Measurements from ENCODE around the gene ENPP3. TPM values are rescaled to one million over a fixed set of nuclear protein-coding genes. Genes with fewer than 3 reads are reported as not detected.

Gene ENPP3
- total RNA-seq, 2 donors from 2014 or later = not detected

DNA sequence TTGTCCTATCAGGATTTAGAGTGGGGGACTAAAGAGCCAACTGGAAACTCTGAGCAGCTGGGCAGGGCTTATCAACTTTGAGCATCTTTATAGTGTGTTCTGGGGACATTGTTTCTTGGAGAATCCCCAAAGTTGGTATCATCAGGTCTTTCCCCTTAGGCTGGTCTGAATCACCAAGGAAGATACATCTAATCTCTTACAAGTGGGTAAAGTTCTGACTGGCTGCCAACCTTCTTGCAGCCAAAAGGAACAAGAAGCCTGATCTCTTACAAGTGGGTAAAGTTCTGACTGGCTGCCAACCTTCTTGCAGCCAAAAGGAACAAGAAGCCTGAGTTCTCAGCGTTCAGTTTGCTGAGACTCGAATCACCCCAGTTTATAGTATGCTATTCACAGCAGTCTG, 7.5 kb upstream of the ENPP3 start:
- no peaks in the 10 kb centered on the region for H3K9me3 ChIP-seq (ENCODE audit: control insufficient read depth, low read length)
- no peaks in the 10 kb centered on the region for H3K27me3 ChIP-seq (ENCODE audit: control insufficient read depth, insufficient read depth, low read length, poor library complexity, severe bottlenecking)
- Mint-ChIP-seq H3K36me3 (ENCODE audit: low read depth) (no peaks in the 10 kb centered on the region), H3K9me3 (no peaks in the 10 kb centered on the region), H3K27me3 (ENCODE audit: insufficient read depth) (no peaks in the 10 kb centered on the region), H3K27ac (no peak overlapping the region), H3K4me3 (no peak overlapping the region), H3K4me1 (peaks cover 2% of the 10 kb centered on the region)
- no peak overlapping the region for H3K27ac ChIP-seq (ENCODE audit: low read depth, low read length)
- H3K9ac ChIP-seq (ENCODE audit: extremely low read depth, low read length, poor library complexity, severe bottlenecking) = no peak overlapping the region
- WGBS, 2 experiments (ENCODE audit: insufficient coverage in 1 of 2, insufficient read length in 1 of 2) = 91 to 100% methylated on average over 1 to 2 of the region's 2 CpGs
- DNase-seq = no peak
- peaks cover 13% of the 10 kb centered on the region for H3K36me3 ChIP-seq (ENCODE audit: control insufficient read depth, insufficient read depth, low read length)
- TF ChIP-seq, protein P1, sequence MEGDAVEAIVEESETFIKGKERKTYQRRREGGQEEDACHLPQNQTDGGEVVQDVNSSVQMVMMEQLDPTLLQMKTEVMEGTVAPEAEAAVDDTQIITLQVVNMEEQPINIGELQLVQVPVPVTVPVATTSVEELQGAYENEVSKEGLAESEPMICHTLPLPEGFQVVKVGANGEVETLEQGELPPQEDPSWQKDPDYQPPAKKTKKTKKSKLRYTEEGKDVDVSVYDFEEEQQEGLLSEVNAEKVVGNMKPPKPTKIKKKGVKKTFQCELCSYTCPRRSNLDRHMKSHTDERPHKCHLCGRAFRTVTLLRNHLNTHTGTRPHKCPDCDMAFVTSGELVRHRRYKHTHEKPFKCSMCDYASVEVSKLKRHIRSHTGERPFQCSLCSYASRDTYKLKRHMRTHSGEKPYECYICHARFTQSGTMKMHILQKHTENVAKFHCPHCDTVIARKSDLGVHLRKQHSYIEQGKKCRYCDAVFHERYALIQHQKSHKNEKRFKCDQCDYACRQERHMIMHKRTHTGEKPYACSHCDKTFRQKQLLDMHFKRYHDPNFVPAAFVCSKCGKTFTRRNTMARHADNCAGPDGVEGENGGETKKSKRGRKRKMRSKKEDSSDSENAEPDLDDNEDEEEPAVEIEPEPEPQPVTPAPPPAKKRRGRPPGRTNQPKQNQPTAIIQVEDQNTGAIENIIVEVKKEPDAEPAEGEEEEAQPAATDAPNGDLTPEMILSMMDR (conservative IDR thresholded peaks at IDR 0.05) = no peak
- no peak overlapping the region for H3K4me3 ChIP-seq (ENCODE audit: low read length)
- H3K4me1 ChIP-seq (ENCODE audit: control insufficient read depth, insufficient read depth, low read length) = no peaks in the 10 kb centered on the region

DNA sequence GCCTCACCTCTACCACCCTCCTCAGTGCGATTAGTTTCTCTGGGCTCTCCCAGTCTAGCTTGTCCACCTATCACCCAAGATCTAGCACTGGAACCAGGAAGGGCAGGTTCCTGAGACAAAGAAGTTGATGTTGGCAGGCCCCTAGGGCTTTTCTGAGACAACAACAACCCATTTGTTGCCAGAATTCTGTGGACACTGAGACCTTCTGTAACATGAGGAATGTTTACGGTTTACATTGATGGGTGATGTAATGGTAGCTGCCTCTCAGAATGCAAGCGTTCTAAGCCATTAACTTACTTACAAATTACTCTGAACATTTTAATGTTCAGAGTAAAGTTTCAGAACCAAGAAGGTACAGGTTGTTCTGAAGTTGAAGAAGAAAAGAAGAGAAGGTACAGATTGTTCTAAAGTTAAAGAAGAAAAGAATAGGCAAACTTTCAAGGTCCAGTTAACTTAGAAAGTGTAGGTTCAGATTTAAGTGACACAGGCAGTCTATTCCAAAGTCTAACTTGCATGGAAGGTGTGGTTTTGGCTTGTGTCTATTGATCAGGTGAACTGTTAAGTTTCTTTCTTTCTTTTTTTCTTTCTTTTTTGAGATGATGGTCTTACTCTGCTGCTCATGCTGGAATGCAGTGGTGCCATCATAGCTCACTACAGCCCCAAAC, 5.3 kb upstream of the ENPP3 start:
- H3K9me3 Mint-ChIP-seq = no peaks in the 10 kb centered on the region
- H3K27me3 Mint-ChIP-seq (ENCODE audit: insufficient read depth) = no peaks in the 10 kb centered on the region
- H3K4me1 ChIP-seq (ENCODE audit: control insufficient read depth, insufficient read depth, low read length) = no peaks in the 10 kb centered on the region
- TF ChIP-seq, protein P1 (conservative IDR thresholded peaks at IDR 0.05) = no peak
- 96% methylated on average over 3 of the region's 3 CpGs; no CpG with 5 or more reads in 1 of the 2 experiments for WGBS, 2 experiments (ENCODE audit: insufficient coverage in 1 of 2, insufficient read length in 1 of 2)
- no peaks in the 10 kb centered on the region for H3K36me3 ChIP-seq (ENCODE audit: control insufficient read depth, insufficient read depth, low read length)
- no peaks in the 10 kb centered on the region for H3K36me3 Mint-ChIP-seq (ENCODE audit: low read depth)
- H3K4me3 Mint-ChIP-seq = no peak overlapping the region
- no peaks in the 10 kb centered on the region for H3K9me3 ChIP-seq (ENCODE audit: control insufficient read depth, low read length)
- no peaks in the 10 kb centered on the region for H3K27me3 ChIP-seq (ENCODE audit: control insufficient read depth, insufficient read depth, low read length, poor library complexity, severe bottlenecking)
- H3K4me1 Mint-ChIP-seq = peaks cover 2% of the 10 kb centered on the region
- DNase-seq = no peak
- no peak overlapping the region for H3K27ac ChIP-seq (ENCODE audit: low read depth, low read length)
- H3K27ac Mint-ChIP-seq = no peak overlapping the region
- no peak overlapping the region for H3K9ac ChIP-seq (ENCODE audit: extremely low read depth, low read length, poor library complexity, severe bottlenecking)
- H3K4me3 ChIP-seq (ENCODE audit: low read length) = no peak overlapping the region

DNA sequence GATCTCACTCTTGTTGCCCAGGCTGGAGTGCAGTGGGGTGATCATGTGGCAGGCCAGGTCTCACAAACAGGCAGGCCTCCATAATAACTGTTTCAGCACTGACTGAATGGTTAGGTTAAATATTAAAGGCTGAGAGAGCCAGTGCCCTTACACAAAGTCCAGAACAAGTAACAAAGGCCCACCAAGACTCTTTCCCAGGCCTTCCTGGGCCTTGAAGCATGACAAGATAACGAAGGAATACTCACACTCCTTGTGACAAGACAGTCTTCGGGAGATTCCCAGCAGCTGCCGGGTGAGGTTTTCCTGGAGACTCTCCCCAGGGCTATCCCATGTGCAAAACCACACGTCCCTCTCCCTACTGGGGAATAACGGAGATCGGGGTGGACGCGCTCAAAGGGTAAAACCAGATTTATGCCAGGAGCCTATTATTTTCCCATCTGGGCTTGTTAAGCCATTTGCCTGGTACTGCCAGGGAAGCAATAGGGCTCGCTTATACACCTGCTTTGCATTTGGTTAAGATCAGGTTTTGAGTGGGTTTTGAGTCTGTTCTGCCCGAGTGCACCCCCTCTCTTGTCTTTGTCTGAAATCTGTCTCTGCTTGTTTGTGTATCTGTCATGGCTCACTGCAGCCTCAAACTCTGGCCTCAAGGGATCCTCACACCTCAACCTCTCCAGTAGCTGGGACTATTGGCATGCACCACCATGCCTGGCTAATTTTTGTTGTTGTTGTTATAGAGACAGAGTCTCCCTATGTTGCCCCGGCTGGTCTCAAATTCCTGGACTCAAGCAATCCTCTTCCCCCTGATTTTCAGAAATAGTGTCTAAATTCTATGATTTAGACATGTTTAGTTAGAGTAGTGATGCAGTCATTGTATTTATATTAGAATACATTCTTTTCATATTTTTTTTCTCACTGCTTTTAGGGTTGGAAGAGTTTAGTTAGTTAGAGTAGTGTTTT, 1.4 kb upstream of the ENPP3 start:
- no peak overlapping the region for H3K4me3 Mint-ChIP-seq
- no peaks in the 10 kb centered on the region for H3K9me3 Mint-ChIP-seq
- H3K27ac Mint-ChIP-seq = no peak overlapping the region
- no peaks in the 10 kb centered on the region for H3K36me3 ChIP-seq (ENCODE audit: control insufficient read depth, insufficient read depth, low read length)
- no peaks in the 10 kb centered on the region for H3K4me1 Mint-ChIP-seq
- 89 to 98% methylated on average over 6 to 11 of the region's 11 CpGs for WGBS, 2 experiments (ENCODE audit: insufficient coverage in 1 of 2, insufficient read length in 1 of 2)
- H3K9me3 ChIP-seq (ENCODE audit: control insufficient read depth, low read length) = no peaks in the 10 kb centered on the region
- H3K27ac ChIP-seq (ENCODE audit: low read depth, low read length) = no peak overlapping the region
- H3K36me3 Mint-ChIP-seq (ENCODE audit: low read depth) = no peaks in the 10 kb centered on the region
- no peak overlapping the region for H3K4me3 ChIP-seq (ENCODE audit: low read length)
- TF ChIP-seq, protein P1 (conservative IDR thresholded peaks at IDR 0.05) = no peak
- DNase-seq = no peak
- no peak overlapping the region for H3K9ac ChIP-seq (ENCODE audit: extremely low read depth, low read length, poor library complexity, severe bottlenecking)
- H3K4me1 ChIP-seq (ENCODE audit: control insufficient read depth, insufficient read depth, low read length) = no peaks in the 10 kb centered on the region
- no peaks in the 10 kb centered on the region for H3K27me3 ChIP-seq (ENCODE audit: control insufficient read depth, insufficient read depth, low read length, poor library complexity, severe bottlenecking)
- no peaks in the 10 kb centered on the region for H3K27me3 Mint-ChIP-seq (ENCODE audit: insufficient read depth)
